GM21786 (cell line): ENCODE results near the gene IFT80.

Experiments
- ATAC-seq: cut with Tn5 transposase; IDR thresholded peaks from one replicate; pipeline ENCODE4 v1.9.1; 2021; ENCODE audit not compliant: unreplicated experiment

IFT80 gene

GRCh38 chr3:160401291-160402095 is 2.5 kb upstream of the IFT80 start:
- no peak for ATAC-seq

GRCh38 chr3:160400702-160401150 is 1.7 kb upstream of the IFT80 start:
- ATAC-seq: no peak

- no peak for ATAC-seq
These were observed 1.1 kb upstream of the IFT80 start for GRCh38 chr3:160400030-160400701.

- peak; percentile 4 for ATAC-seq
These were observed 253 bp downstream of the IFT80 start for GRCh38 chr3:160398820-160399124.

GRCh38 chr3:160395297-160395696 is 3.7 kb downstream of the IFT80 start:
- no peak for ATAC-seq

GRCh38 chr3:160394009-160394392 is 5.0 kb downstream of the IFT80 start:
- ATAC-seq: no peak

GRCh38 chr3:160393346-160394008 is 5.5 kb downstream of the IFT80 start:
- peak; percentile 51 for ATAC-seq

- ATAC-seq: no peak
These were observed 6.2 kb downstream of the IFT80 start for GRCh38 chr3:160392798-160393197.

GRCh38 chr3:160390565-160391138 is 8.4 kb downstream of the IFT80 start:
- no peak for ATAC-seq

GRCh38 chr3:160384639-160385318 is 14.2 kb downstream of the IFT80 start:
- no peak for ATAC-seq

GRCh38 chr3:160381470-160381869 is 17.6 kb downstream of the IFT80 start:
- ATAC-seq: no peak

GRCh38 chr3:160379628-160380214 is 19.3 kb downstream of the IFT80 start:
- no peak for ATAC-seq

GRCh38 chr3:160378331-160379109 is 20.5 kb downstream of the IFT80 start:
- no peak for ATAC-seq

GRCh38 chr3:160376681-160377080 is 22.3 kb downstream of the IFT80 start:
- ATAC-seq: no peak

- no peak for ATAC-seq
These were observed 24.1 kb downstream of the IFT80 start for GRCh38 chr3:160374925-160375324.

GRCh38 chr3:160374472-160374871 is 24.6 kb downstream of the IFT80 start:
- no peak for ATAC-seq

GRCh38 chr3:160373655-160374054 is 25.4 kb downstream of the IFT80 start:
- ATAC-seq: no peak

- ATAC-seq: no peak
These were observed 26.2 kb downstream of the IFT80 start for GRCh38 chr3:160372780-160373179.

GRCh38 chr3:160370987-160371857 is 27.8 kb downstream of the IFT80 start:
- no peak for ATAC-seq
